CD4-positive, alpha-beta T cell treated with Interleukin-4 for 4 hours (primary cell): ENCODE data around the gene ZNF560.
A peak's percentile ranks its signal among the peaks of the same experiment; 100 is the strongest.

Experiments
- DNase-seq: peaks from one replicate; pipeline ENCODE4 v3.0.0-alpha.2; 2020

Gene ZNF560

DNA sequence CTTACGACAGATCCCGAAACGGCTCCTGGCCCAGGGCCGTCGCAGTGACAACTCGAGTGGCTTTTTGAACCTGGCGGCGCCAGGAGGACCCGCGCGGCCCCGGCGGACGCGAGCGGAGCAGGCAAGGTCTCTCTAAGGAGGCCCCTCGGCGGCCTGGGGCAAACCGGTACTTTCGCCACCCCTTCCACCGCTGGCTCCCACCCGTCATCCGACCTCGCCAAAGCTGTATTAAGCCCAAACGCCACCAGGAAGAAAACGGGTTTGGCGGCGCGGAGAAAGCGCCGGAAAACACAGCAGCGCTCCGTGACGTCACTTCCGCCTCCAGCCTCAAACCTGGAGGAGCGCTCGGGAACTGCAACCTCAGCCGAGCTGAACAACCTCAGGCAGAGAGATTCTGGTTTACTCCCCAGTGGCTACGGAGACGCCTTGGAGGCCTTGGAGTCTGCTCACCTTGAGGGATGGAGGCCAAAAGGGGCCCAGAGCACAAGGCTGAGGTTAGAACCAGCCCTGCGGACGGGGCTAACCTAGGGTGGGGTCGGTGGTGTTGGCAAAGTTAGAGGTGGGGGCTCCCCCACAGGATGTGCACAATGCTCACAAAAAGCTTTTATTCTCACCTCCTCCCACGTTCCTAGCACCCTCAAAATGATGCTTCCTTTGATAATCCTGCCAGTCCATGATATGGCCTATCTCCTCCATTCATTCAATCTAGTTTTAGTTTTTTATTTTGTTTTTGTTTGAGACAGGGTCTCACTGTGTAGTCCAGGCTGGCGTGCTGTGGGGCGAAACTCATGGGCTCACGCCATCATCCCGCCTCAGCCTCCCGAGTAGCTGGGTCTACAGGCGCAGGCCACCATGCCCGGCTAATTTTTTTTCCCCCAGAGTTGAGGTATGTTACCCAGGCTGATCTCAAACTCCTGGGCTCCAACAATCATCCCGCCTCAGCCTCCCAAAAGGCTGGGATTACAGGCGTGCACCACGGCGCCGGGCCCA lies 62.8 kb downstream of the ZNF560 start, which contains the start of gene ZNF266:
TSS of gene ZNF266 (minus strand) at position 295 of the 990 bp plus-strand sequence. CDS start 15,484 bp downstream, outside the sequence.
- DNase-seq = peak; percentile 90

DNA sequence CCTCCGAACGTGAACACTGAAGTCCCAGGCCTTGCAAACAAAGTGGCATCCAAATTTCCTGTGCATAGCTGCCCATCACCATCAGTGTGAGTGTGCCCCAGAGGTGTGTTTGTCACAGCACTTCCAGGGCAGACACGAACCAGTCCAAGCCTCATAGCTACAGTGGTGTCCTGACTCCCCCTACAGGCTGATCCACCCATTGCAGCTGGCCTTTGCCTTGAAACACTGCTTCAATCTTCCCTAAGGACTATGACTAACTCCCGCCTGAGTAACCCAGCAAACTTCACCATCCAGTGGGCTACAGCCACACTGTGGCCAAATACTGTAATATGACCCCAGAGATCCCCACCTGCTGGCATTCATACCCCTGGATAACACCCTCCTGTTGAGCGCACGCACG lies 66.9 kb downstream of the ZNF560 start:
- peak; percentile 19 for DNase-seq

DNA sequence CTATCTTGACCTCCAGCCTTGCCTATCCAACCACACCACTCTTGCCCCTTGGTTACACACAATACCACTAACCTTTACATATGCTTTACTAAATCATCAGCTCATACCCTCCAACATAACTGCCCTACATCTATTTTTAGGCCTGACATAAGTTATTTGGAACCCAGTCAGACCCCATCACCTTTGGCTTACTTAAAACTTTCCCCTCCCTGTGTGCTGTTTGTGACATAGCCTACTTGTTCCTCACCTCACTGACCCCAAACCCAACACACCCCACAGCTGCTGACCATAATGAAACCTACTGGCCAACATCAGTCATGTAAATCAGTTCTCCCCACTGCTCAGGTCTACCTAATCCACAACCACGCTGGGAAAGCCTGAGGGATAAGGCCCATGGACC lies 68.0 kb downstream of the ZNF560 start:
- no peak for DNase-seq

GRCh38 chr19:9427941-9428340 lies 70.5 kb downstream of the ZNF560 start:
- DNase-seq = no peak
